B cell (primary cell): ENCODE data around the gene ADCY7. TPM values are rescaled to one million over a fixed set of nuclear protein-coding genes. Genes with fewer than 3 reads are reported as not detected.

ENCODE experiments used
- ATAC-seq: fragments of 200-7000 bp; cut with Tn5 transposase; one replicate; pipeline ENCODE4 v1.10.0; 2021; ENCODE audit warnings: low read depth, mild to moderate bottlenecking, moderate number of reproducible peaks, moderate library complexity
- CTCF ChIA-PET: fragments of 350-600 bp; sonication (Branson Sonifier 250); formaldehyde crosslinking; loops from one replicate; lab custom pipeline; 2021; ENCODE audit warnings: antibody characterized with exemption, inconsistent platforms; lab: Charles Lee
- POLR2A ChIA-PET: fragments of 350-600 bp; sonication (Branson Sonifier 250); formaldehyde crosslinking; loops from one replicate; lab custom pipeline; 2021; ENCODE audit warnings: antibody characterized with exemption; lab: Charles Lee
- DNase-seq: peaks from one replicate; pipeline ENCODE4 v3.0.0; 2013
- H2AFZ ChIP-seq: 2 replicates; pipeline ENCODE4 v1.6.1; 2012; ENCODE audit warnings: mild to moderate bottlenecking, low read depth, low read length; ENCODE audit not compliant: insufficient read depth, poor library complexity, severe bottlenecking
- H3K27ac ChIP-seq, 2 donors: 1 replicate in 1 of 2; 2 replicates in 1 of 2; pipeline ENCODE4 v1.5.1; 2012 to 2013; ENCODE audit warnings: low read length in 2 of 2, mild to moderate bottlenecking in 2 of 2, moderate library complexity in 1 of 2
- H3K27me3 ChIP-seq, 4 experiments: fragments of 200-600 bp in 1 of 4; sonication (generic) in 1 of 4; replicated peaks in 1 of 4; 1 replicate in 2 of 4; 2 replicates in 2 of 4; pipeline versions ENCODE4 v1.6.1 to v1.7.0; 2013 to 2016; ENCODE audit warnings: low read length in 3 of 4, mild to moderate bottlenecking in 2 of 4, mixed read lengths in 1 of 4, moderate library complexity in 1 of 4; ENCODE audit not compliant: insufficient read depth in 4 of 4, control insufficient read depth in 3 of 4; ENCODE audit errors: control extremely low read depth in 1 of 4
- H3K36me3 ChIP-seq, 2 experiments: replicated peaks in 1 of 2; 1 replicate in 1 of 2; 2 replicates in 1 of 2; pipeline versions ENCODE4 v1.6.1 to v1.7.1; 2013; ENCODE audit warnings: low read length in 1 of 2; ENCODE audit not compliant: insufficient read depth in 2 of 2, control insufficient read depth in 1 of 2; ENCODE audit errors: control extremely low read depth in 1 of 2, extremely low read depth in 1 of 2
- H3K4me1 ChIP-seq, 2 donors: fragments of 200-600 bp in 1 of 2; sonication (generic) in 1 of 2; 1 replicate in 1 of 2; 2 replicates in 1 of 2; pipeline versions ENCODE4 v1.5.1 to v1.6.1; 2013 to 2017; ENCODE audit warnings: low read length in 2 of 2; ENCODE audit not compliant: control insufficient read depth in 2 of 2, insufficient read depth in 2 of 2
- H3K4me2 ChIP-seq: replicated peaks from 2 replicates; pipeline ENCODE3; 2012; ENCODE audit warnings: mild to moderate bottlenecking, low read depth, low read length; ENCODE audit not compliant: poor library complexity, severe bottlenecking
- H3K4me3 ChIP-seq, 5 experiments: fragments of 200-600 bp in 1 of 5; sonication (generic) in 1 of 5; 1 replicate in 3 of 5; 2 replicates in 2 of 5; pipeline versions ENCODE4 v1.5.1 to v1.7.0; 2011 to 2016; ENCODE audit warnings: low read length in 4 of 5, mild to moderate bottlenecking in 4 of 5, low read depth in 2 of 5, control low read depth in 1 of 5, moderate library complexity in 1 of 5; ENCODE audit not compliant: insufficient read depth in 1 of 5; ENCODE audit errors: control extremely low read depth in 1 of 5, extremely low read depth in 1 of 5
- H3K79me2 ChIP-seq: fragments of 200-600 bp; sonication (generic); one replicate; pipeline ENCODE4 v1.6.0; 2016; ENCODE audit warnings: low read length; ENCODE audit not compliant: control insufficient read depth, insufficient read depth
- H3K9ac ChIP-seq: fragments of 200-600 bp; sonication (generic); 2 replicates; pipeline ENCODE4 v1.6.1; 2017; ENCODE audit warnings: mild to moderate bottlenecking, low read length, moderate library complexity
- H3K9me3 ChIP-seq, 3 donors: one replicate each; pipeline versions ENCODE4 v1.6.1 to v1.7.1; 2013; ENCODE audit warnings: low read length in 2 of 3; ENCODE audit not compliant: control insufficient read depth in 2 of 3, insufficient read depth in 1 of 3; ENCODE audit errors: control extremely low read depth in 1 of 3
- H4K20me1 ChIP-seq: 2 replicates; pipeline ENCODE4 v1.6.0; 2012; ENCODE audit warnings: mild to moderate bottlenecking, low read length; ENCODE audit not compliant: insufficient read depth, control insufficient read depth, poor library complexity, severe bottlenecking
- H3K27ac Mint-ChIP-seq: one replicate; pipeline ENCODE4 v1.8.0; 2021; ENCODE audit warnings: mixed read lengths
- H3K27me3 Mint-ChIP-seq: one replicate; pipeline ENCODE4 v1.8.0; 2021; ENCODE audit warnings: mixed read lengths
- H3K4me1 Mint-ChIP-seq: one replicate; pipeline ENCODE4 v1.8.0; 2021; ENCODE audit warnings: mixed read lengths
- H3K4me3 Mint-ChIP-seq: one replicate; pipeline ENCODE4 v1.8.0; 2021; ENCODE audit warnings: mixed read lengths
- H3K9me3 Mint-ChIP-seq: one replicate; pipeline ENCODE4 v1.8.0; 2022; ENCODE audit warnings: mixed read lengths; ENCODE audit not compliant: insufficient read depth
- CTCF ChIP-seq: fragments of 200-600 bp; IDR thresholded peaks from one replicate; pipeline ENCODE4 v1.8.0; 2022; ENCODE audit warnings: antibody characterized with exemption, mild to moderate bottlenecking
- EZH2 ChIP-seq: IDR thresholded peaks from 2 replicates; pipeline ENCODE4 v1.6.1; 2012; ENCODE audit warnings: borderline replicate concordance, low read depth, mild to moderate bottlenecking, moderate library complexity, low read length; ENCODE audit not compliant: insufficient read depth, poor library complexity, severe bottlenecking
- WGBS: methylation state at CpG from one replicate; pipeline ENCODE4 v1.1.5; 2013; ENCODE audit warnings: missing lambda C conversion rate; ENCODE audit not compliant: insufficient coverage; 5-methylcytosine and 5-hydroxymethylcytosine counted together
- intact Hi-C: fragments of 100-400 bp; cut with micrococcal nuclease; formaldehyde crosslinking; loops from one replicate; pipeline ENCODE4 v1.10.0; 2022
- polyA plus RNA-seq: library from polyadenylated mRNA; depleted of rRNA; stranded (reverse); fragments of >200 nt; gene quantifications from 2 replicates; pipeline ENCODE4 v1.2.3, GENCODE V29; 2012
- total RNA-seq, 2 donors: library from RNA; stranded (reverse); fragments of 120-200 nt in 1 of 2; gene quantifications; 1 replicate in 1 of 2; 2 replicates in 1 of 2; pipeline versions ENCODE4 v1.2.3 to v1.2.4, GENCODE V29; 2013 to 2022

The ADCY7 gene
- total and polyA plus RNA-seq, 2 donors (not counting 1 experiment from before 2014, with no cell fraction given) = 78.4 to 207 TPM

GRCh38 chr16:50263940-50264929, 2.1 kb upstream of the ADCY7 start:
- Histone ChIP-seq H3K79me2 (peaks cover 30% of the 10 kb centered on the region), H3K4me2 (no peak overlapping the region), H3K27me3 (peaks cover 0 to 18% (median 8%) of the 10 kb centered on the region in 4 experiments), H3K4me1 (peaks cover 37 to 39% of the 10 kb centered on the region in 2 donors), H2AFZ (no peak overlapping the region), H3K36me3 (no peaks in the 10 kb centered on the region), H3K4me3 (no peak overlapping the region), H3K9me3 (peaks cover 0 to 8% (median 4%) of the 10 kb centered on the region in 3 donors), H3K9ac (no peak overlapping the region), H3K27ac (no peak overlapping the region), H4K20me1 (no peaks in the 10 kb centered on the region)
- intact Hi-C loops = no loop called here
- ATAC-seq (no peak), DNase-seq (no peak)
- H3K27ac Mint-ChIP-seq = peak overlapping the region; percentile 54
- ChIA-PET POLR2A (no interaction called here), CTCF (interaction anchor here (1.0 to 8.5 kb wide), 6 partner anchors 9 to 91 kb away, joined by 3 to 63 read pairs (median 22); no protein-coding TSS in a partner anchor)
- WGBS = 30% methylated on average over 4 of the region's 8 CpGs
- peaks cover 7% of the 10 kb centered on the region for H3K27me3 Mint-ChIP-seq
- H3K9me3 Mint-ChIP-seq = no peaks in the 10 kb centered on the region
- peaks cover 59% of the 10 kb centered on the region for H3K4me1 Mint-ChIP-seq
- TF ChIP-seq CTCF (no peak), EZH2 (no peak)
- no peak overlapping the region for H3K4me3 Mint-ChIP-seq
